Measurements from ENCODE around the gene TF.

TF gene

DNA sequence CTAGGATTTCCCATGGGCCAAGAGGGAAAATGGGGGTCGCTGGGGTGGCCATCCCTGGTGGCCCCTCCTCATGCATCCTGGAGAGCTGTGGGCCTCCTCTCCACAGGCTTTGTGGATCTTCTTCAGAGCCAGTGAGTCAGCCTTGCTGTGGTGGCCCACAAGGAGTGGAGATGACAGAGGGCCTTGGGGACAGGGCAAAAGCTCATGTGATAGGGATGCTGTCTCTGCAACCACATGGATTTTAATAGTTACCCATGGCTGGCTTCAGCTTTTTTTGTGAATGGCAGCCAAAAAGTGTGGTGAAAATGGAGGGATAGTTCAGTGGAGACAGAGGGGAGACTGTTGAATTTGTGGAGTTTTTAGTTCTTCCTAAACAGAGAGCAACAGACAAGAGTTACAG, 1.2 kb downstream of the TF start:
- no peak for DNase-seq (ENCODE audit: low read depth)

DNA sequence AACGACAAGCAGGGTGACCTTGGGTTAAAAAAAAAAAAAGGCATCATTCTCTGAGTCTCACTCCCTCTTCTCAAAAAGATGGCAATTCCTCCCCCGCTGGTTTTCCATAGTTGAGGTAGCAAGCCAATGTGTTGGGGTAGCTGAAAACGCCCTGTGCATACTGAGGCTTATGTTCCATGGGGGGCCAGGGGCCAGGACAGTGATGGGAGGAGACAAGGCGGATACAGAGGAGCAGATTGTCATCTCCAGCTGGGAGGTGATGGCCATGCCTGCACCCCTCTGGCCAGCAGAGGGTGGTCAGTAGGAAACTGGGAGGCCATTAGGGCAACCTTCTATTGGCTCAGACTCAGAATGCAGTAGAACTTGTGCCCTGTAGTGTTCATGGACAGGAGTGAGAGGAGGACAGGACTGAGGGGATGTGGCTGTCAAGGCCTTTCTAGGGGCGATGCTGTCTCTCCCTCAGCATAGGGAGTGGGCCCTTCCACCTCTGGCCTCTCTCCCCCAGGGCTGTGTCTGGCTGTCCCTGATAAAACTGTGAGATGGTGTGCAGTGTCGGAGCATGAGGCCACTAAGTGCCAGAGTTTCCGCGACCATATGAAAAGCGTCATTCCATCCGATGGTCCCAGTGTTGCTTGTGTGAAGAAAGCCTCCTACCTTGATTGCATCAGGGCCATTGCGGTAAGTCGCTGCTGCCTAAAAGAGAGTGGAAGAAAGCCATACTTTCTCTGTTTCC, 1.9 kb downstream of the TF start:
- no peak for DNase-seq (ENCODE audit: low read depth)

DNA sequence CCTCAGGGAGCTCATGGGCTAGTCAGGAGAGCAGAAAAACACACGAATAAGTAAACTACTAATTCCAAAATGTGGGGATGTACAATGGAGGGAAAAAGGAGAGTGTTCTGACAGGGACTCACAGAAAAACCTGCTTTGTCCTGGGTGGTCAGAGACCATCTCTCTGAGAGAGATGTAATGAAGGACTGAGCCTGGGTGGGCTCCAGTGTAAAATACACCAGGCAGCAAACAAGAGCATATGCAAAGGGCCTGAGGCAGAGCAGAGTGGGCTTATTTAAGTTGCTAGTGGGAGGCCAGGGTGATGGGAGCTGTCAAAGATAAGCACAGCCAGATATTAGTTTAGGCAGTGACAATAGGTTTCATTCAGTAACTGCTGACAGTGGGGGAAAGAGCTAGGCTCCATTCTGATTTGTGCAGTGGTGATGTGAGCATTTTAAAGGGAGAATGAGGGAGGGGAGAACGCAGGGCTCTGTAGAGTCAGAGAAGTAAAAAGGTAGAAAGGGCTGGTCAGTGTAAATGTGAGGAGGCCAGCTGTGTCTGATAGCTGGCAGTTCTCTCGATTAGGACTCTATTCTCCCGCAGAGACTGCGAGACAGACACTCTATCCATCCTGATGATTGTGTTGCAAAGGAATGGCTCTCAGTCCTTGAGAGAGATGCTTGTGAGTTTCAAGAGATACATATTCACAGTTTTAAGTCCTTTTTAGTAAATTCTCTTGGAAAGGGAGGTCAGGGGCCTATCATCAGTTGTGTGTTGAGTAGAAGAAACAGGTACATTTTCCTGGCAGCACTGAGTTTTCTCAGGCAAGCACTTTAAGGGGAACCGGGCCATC, 3.5 kb downstream of the TF start:
- no peak for DNase-seq (ENCODE audit: low read depth)

DNA sequence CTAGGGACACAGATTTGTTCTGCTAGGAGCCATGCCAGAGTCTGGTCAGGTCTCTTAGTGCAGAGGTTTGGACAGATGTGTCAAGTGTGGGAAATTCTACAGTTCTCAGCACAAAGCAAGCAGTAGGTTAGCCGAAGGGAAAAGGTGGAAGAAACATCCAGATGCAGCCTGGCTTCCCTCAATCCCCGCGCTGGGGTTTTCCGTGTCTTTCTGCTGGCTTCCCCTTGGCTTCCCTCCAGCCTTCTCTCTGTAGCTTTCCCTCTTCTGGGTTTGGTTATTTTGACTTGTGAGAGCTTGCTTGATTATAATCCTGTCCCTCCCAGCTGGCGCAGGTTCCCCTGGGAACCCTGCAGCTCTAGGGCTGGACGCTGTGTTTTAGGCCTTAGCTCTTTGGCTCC, 4.1 kb downstream of the TF start:
- DNase-seq (ENCODE audit: low read depth) = no peak

DNA sequence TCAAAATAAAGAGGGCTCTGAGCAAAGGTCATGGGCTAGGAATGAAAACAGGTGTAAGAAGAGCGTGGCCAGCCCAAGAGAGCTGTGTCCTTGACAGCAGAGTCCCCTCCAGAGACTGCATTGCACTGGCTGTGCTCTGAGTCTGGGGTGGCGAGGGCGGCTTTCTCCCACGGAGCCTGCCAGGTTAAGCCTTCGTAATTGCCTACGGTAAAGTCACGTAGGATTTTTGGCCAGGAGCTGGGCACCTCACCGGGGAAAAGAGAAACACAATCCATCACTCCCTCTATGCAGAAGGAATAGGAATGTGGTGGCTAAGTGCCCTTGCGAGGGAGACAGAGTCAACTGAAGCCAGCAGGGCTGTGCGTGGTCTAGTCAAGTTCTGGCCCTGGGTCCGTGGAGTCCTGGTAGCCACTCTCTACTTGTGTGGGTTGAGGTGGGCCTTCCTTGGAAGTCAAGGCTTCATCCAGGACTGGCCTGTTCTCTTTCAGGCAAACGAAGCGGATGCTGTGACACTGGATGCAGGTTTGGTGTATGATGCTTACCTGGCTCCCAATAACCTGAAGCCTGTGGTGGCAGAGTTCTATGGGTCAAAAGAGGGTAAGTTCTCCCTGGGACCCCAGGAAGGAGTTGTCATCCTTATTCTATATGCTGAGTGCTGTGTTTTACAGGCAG, 7.0 kb downstream of the TF start:
- DNase-seq (ENCODE audit: low read depth) = no peak

GRCh38 chr3:133753779-133754164, 7.6 kb downstream of the TF start:
- no peak for DNase-seq (ENCODE audit: low read depth)

DNA sequence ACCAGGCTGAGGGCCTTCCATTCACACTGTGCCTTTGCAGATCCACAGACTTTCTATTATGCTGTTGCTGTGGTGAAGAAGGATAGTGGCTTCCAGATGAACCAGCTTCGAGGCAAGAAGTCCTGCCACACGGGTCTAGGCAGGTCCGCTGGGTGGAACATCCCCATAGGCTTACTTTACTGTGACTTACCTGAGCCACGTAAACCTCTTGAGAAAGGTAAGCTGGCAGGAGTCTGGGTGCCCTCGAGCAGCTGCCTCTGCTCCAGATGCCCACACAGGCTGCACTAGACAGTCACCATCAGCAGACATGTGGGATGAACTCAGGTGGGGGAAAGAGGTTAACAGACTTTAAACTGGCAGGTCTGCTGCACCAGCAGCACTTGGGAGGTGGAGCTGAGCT, 8.3 kb downstream of the TF start:
- DNase-seq (ENCODE audit: low read depth) = no peak

DNA sequence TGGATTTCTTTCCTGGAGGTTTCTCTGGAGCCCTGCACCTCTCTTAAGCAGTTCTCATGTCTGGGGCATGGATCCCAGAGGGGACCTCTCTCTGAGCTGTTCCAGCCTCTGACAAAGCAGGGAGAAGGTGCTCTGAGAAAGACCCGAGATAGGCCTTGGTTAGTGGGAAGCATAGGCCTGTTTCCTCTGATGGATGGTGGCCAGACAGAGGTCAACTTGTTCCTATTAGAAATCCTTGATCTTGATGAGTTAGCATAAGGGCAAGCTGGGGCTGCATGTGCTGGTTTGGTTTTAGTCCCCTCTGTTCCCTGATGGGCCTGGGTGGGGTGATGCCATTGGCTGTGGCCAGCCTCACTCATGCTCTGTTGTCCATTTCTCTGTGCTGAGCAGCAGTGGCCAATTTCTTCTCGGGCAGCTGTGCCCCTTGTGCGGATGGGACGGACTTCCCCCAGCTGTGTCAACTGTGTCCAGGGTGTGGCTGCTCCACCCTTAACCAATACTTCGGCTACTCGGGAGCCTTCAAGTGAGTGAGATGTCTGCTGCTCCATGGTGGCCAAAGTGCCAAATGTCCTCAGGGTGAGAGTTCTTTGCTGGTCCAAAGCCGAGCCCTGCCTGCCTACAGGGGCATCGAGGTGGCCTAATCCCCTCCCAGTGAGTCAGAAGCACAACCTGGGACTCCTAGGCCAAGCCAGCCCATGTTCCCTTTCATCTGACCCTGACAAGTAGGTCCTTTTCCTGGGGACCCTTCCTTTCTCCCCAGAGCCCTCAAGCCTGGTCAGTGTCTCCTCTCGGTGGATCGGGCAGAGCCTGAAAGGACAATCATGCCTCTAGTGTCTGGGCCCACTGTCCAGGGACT, 9.0 kb downstream of the TF start:
- no peak for DNase-seq (ENCODE audit: low read depth)

DNA sequence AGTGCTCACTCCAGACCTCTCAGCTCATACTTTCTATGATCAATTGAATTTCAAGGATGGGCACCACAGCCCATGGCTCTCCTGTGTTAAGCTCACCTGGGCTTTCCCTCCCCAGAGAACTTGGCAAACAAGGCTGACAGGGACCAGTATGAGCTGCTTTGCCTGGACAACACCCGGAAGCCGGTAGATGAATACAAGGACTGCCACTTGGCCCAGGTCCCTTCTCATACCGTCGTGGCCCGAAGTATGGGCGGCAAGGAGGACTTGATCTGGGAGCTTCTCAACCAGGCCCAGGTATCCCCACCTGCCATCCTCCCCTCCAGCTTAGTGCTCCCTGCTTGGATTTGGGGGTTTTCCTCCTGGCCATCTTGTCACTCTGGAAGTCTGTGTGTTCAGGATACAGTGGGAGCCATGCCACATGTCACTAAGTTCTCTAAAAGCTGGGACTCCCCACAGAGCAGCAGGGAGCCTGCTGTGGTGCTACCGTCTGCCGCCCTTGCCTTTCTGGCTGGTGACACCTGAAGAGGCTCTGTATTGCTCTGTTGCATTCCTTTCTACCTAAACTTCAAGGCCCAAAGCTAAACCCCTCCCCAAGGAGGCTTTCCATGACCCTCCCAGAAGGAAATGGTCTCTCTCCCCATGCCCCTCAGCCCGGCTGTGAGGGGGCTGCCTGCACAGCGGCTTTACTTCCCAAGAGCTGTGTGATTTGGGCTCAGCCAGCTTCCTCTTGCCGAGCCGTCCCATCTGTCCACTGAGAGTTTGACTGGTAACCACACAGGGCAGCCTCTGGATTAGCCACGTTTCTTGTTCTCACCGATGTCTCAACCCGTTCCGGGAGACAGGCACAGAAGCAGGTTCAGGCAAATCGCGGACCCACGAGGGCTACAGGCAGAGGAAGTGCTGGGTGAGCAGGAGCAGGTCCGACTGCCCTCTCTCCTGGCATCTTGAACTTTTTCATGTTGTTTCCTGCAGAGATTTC, 10.8 kb downstream of the TF start:
- no peak for DNase-seq (ENCODE audit: low read depth)

DNA sequence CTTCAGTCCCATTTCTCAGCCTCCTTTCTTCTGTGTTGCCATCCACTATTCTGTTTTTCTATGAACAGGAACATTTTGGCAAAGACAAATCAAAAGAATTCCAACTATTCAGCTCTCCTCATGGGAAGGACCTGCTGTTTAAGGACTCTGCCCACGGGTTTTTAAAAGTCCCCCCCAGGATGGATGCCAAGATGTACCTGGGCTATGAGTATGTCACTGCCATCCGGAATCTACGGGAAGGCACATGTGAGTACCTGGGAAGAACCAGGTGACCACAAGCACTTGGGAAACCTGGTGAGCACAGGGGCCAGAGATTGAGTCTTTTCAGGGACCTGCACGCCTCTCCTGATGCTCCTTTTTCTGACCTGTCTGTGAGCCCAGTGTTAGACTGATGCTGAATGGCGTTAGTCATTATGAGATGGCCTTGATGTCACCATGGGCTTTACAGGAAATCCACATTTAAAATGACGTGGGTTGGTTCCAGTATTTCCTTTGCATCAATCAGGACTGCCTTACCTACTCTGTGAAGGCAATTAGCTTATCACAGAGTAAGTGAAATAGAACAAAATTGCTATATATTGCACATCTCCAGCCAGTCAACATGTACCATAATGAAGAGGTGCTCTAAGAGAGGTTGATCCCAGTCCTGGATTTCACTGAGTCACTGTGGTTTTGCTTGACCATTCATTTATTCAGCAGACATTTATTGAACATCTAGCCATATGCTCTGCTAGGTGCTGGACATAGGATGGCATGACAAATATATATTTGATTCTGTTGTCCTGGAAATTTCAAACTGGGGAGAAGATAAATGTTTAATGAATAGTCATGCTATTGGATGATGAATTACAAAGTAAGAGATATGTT, 11.7 kb downstream of the TF start:
- no peak for DNase-seq (ENCODE audit: low read depth)

- DNase-seq (ENCODE audit: low read depth) = no peak
Measured at GRCh38 chr3:133758568-133758928, 12.4 kb downstream of the TF start.

GRCh38 chr3:133758964-133759739, 13.0 kb downstream of the TF start:
- DNase-seq (ENCODE audit: low read depth) = no peak

DNA sequence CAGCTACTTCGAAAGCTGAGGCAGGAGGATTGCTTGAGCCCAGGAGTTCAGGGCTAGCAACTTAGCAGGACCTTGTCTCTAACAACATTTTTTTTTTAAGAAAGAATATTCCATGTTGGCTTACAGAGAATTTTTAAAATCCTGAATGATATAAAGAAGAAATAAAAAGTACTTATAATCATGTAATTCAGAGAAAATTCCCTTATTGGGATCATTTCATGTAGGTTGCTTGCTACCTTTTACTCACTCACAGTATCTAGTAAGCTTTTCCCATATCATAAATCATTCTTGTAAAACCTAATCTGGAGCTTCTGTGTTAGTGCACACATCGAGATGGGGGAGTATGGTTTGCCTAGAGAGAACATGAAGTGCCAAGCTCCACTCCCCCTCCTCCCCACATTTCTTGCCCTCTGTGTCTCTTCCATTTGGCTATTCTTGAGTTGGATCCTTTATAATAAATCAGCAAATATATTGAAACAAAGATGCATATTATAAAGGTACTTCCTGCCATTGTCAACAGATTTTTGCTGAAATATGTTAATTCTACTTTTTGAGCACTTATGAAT, 13.6 kb downstream of the TF start:
- DNase-seq (ENCODE audit: low read depth) = no peak

DNA sequence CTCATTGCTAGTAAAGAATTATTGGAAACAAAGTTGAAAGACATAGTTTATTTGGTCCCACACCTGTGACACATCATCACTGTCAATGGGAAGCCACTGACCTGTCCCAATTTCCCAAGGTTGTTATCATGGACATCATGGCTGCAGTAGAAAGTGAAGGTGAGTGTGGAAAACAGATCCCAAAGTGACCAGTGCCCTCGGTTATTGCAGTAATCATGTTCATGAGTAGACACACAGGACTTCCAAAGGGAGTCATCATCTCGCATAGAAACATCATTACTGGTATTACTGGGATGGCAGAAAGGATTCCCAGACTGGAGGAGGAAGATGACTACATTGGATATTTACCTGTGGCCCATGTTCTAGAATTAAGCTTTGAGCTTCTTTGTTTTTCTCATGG, 14.7 kb downstream of the TF start:
- no peak for DNase-seq (ENCODE audit: low read depth)

GRCh38 chr3:133761605-133762484, 15.7 kb downstream of the TF start:
- DNase-seq (ENCODE audit: low read depth) = no peak

- no peak for DNase-seq (ENCODE audit: low read depth)
Measured at GRCh38 chr3:133762539-133762938, 16.3 kb downstream of the TF start.

- no peak for DNase-seq (ENCODE audit: low read depth)
Measured at GRCh38 chr3:133763797-133764683, 17.8 kb downstream of the TF start.
